CD4-positive, alpha-beta T cell treated with Interleukin-10 for 1 hour (primary cell): ENCODE data around the gene C2orf92.
"Not testable (repeated sequence)": the region's sequence is repeated elsewhere in the genome, so short reads cannot be mapped to it uniquely, and the experiment has no call there.

Experiments
- DNase-seq: peaks from one replicate; pipeline ENCODE4 v3.0.0-alpha.2; 2020

The C2orf92 gene

DNA sequence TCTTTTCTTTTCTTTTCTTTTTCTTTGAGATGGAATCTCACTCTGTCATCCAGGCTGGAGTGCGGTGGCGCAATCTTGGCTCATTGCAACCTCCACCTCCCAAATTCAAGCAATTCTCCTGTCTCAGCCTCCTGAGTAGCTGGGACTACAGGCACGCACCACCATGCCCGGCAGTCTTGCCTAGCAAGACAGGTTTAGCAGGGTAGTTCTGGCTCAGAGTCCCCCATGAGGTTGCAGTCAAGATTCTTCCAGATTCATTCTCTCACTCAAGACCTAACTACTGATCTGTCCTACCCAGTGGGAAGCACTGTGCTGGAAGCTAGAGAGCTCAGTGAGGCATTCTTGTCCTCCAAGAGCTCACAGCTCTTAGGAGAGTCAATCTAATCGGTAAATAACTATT, 26.2 kb downstream of the C2orf92 start:
- no peak for DNase-seq

DNA sequence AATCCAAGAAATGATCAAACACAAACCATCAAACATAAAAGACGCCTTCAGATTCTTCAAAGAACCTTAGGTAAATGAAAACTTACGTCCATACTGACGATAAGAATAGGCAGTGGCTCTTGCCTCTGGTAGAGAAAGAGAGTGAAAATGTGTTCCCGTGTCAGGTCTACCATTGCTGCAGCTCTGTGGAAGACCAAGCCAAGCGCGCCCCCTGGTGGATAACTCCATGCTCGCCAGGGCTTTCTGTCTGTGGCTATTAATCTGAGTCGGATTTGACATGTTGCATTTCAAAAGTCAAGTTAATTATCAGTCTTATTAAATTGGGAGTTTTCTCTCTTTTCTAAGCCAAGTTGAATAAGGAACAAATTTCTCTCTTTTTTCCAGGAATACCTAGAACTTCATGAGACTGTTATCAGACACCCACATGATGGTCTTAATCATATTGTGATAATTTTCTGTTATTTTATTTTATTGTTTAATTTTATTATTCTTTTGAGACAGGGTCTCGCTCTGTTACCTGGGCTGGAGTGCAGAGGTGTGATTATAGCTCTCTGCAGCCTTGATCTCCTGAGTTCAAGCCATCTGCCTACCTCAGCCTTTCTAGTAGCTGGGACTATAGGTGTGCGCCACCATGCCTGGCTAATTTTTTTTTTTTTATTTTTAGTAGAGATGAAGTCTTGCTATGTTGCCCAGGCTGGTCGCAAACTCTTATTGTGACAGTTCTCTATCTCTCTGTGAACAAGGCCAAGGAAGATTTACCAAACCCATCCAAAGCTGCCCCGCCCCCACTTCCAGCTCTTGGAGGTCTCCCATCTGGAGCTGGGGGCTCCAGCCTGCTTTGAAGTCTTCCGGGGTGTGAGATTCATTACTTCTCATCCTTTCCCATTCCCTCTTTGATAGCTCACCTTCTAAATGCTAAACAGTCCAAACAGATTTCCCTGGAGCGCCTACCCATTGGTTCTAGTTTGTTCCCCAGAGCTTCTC, 28.0 kb downstream of the C2orf92 start:
- DNase-seq, result peak; percentile 92

DNA sequence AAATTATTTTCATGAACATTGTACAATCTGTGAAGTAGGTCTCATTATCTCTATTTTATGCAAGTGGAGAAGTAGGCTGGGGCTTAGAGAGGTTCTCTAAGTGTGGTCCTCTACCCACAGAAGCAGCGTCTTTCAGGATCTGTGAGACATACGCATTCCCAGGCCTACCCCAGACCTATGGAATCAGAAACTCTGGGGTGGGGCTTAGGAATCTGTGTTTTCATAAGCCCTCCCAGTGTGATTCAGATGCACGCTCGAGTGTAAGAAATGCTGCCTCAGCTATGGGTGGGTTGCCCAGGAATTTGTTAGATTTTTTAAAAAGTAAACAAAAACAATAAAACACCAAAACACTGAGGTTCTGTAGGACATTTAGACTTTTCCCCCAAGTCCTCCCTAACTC, 29.0 kb downstream of the C2orf92 start:
- no peak for DNase-seq

DNA sequence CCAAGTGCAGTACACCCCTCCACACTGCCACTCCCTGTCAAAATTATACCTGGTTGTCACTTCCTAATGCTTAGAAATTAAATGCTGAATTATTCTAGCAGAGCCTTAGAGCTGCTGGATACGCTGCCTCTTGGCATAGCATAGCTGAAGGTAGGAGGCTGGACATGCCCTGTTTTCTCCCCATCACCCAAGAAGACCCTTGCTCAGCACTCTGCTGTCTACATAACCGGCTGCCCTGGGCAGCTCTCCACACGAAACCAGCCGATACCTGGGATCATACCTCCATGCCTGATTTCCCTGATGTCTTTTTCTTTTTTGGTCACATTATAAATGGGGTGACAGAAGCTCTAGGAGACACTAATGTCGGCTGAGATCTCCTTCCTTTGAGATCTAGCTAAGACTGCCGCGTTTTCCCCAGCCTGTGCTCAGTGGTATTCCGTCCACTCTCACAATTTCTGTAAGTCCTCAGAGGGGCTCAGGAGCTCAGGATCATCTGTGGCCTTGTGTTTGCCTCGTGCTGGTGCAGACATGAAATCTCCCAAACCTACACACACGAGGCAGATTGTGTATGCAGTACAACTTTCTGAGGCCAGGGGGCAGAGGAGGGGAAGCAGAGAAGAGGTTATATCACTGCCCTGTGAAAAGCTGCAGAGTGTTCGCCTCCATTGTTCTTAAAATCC, 30.4 kb downstream of the C2orf92 start:
- peak; percentile 74 for DNase-seq

DNA sequence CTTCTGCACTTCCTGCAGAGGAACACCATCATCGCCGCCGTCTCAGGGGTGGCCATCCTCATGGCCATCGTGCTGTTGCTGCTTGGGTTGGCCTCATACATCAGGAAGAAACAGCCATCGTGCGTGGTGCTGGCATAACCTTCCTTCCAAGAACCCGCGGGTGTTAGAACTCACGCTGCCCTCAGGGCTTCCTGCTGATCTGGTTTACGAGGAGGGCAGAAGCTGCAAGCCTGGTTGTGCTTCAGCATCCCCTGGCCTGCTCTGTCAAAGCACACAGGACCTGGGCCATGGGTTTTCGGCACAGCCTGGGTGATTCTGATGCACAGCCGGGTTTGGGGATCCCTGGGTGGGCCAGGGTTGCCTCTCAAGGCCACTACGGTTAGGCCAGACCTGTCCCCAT, 31.7 kb downstream of the C2orf92 start:
- no peak for DNase-seq

DNA sequence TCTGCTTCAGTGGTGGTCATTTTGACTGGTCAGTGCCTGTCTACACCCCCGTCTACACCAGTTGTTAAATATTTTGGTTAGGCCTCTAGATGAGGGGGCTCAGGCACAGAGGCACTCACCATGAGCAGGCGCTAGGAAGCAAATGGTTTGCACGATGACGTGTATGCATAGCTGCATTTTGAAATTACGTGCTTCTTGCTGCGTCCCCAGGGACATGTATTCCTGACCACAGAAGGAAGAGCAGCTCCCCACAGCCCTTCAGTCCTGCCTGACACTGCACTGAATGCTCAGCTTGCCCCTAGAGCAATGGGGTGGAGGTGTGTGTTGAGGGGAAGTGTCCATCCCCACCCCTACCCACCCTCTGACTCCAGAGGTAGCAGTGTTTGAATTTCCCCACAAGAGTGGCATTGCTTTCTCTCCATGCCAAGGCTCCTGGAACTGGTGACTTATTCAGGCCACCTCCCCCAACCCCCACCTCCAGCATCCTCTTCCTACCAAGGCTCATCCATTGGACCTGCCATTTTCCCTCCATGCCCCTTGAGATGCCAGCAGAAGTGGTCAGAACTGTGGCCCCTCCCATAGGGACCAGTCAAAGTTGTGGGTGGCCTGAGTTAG, 32.4 kb downstream of the C2orf92 start:
- DNase-seq, result no peak

DNA sequence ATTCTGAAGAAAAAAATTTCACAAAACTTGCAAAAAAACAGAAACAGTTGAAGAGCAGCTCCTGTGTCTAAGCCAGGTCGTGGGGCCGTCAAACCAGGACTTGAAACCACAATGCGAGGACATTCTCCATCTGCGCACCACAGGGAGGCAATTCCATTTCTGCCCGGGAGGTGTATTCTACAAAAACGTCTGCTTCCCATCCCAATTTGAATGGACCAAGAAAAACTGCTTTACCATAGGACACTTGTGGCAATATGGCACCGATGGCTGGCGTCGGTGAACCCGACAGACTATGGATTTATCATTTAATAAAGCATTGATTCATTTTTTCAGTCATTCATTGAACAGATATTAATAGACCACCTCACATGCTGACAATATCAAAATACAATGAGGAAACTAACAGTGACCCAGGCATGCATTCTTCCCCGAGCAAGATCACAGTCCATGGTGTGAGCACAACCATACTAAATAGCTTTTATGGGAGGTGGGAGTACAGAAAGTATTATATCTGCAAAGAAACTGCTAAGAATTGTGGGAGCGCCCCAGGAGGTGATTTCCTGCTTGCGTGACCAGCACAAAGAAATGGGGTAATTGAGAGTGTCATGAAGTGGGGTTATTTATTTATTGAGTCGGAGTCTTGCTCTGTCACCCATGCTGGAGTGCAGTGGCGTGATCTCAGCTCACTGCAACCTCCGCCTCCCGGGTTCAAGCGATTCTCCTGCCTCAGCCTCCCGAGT, 33.4 kb downstream of the C2orf92 start:
- DNase-seq, result no peak

DNA sequence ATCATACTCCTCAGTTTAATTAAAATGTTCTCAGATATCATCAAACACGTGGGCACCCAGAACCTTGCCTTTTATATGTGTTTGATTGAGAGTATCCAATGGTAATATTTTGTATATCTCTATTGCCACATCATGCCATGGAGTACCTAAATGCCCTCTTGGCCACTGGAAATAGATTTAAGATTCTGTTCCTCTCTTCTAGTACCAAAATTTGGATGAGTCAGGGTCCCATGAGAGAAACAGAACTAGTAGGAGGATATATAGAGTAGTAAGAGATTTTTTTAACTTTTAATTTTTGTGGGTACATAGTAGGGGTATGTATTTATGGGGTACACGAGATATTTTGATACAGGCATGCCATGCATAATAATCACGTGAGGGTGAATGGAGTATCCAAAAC, 34.2 kb downstream of the C2orf92 start:
- no peak for DNase-seq

DNA sequence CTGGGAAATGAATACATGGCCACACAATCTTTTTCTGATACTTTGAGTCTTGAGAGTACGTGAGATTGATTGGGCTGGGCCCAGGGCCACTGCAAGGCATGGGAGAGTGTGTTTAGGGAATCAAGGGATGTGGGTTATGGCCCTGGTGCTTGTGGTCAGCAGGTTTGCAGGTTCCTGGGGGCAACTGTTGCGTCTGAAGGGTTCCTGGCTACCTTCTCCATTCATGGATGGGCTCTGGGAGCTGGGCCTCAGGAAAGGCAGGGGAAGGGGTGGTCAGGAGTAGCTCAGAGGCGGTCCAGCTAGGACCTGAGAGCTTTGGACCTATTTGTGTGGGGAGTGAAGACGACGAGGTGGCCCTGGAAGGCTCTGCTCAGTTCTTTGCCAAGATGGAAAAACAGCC, 35.5 kb downstream of the C2orf92 start:
- DNase-seq, result no peak

DNA sequence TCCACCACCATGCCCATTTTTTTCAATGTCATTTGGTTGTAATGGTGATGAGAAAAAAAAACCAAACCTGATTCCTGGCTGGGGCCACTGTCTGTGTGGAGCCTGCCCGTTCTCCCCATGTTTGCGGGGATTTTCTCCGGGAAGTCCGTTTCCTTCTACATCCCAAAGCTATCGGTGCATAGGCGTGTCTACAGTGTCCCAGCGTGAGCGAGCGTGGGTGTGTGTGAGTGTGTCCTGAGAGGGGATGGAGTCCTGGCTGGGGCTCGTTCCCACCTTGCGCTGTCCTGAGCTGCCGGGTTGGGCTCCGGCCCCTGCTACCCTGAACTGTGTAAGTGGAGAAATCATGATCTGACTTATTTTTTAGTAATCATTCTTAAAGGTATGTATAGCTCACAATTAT, 36.6 kb downstream of the C2orf92 start:
- DNase-seq, result no peak

DNA sequence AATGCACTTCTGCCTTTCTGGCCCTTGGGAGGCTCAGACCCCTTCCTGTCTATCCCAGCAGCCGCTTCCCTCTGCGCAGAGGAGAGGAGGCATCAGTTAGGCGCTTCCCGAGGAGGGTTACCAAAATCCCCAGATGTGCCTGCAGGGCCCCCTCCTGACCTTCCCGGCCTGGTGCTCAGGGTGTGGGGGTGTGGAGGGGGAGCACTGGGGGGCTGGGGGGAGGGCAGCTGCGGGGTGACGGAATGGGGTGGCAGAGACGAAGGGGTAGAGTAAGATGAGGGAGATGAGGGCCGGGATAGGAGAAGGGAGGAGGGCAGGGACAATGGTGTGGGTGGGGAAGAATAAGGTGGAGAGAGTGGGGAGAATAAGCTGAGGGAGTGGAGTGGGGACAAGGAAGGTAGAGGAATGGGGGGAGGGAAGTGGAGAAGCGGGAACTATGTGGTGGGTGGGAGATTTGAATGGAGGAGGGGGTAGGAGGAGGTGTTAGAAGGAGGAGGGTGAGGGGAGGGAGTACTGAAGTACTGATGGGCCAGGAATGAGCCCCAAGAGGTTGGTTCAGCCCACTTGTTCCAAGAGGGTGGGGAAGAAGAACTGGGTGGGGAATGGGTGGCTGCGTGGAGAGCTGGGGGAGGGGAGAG, 37.3 kb downstream of the C2orf92 start:
- no peak for DNase-seq

DNA sequence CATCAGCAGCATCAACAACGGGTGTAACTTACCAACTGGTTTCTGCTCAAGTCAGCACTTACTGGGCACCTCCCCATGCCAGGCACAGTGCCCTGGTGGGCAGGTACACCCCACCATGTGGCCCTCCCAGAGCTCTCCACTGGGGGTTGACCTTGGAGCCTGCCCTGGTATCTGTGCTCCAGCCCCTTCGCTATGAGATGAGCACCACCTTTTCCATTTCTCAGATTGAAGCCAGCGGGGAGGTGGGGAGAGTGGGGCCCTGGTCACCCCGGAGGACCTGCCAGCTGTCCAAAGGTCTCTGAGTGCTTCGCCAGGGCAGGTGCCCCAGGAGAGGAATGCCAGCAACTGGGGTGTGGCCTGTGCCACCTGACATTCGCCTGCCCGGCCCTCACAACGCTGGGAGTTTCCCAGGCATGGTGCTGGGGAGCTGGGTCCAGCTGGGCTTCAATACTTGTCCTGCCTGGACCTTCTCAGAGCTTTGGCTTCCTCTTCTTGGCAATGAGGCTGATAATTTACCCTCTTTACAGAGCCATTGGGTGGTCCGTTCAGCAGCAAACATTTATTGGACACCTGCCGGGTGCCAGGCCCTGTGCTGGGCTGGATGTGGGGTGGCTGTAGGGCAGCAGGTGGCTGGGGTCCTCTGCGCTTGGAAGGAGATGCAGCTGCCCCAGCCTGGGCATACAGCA, 38.0 kb downstream of the C2orf92 start:
- DNase-seq, result no peak

DNA sequence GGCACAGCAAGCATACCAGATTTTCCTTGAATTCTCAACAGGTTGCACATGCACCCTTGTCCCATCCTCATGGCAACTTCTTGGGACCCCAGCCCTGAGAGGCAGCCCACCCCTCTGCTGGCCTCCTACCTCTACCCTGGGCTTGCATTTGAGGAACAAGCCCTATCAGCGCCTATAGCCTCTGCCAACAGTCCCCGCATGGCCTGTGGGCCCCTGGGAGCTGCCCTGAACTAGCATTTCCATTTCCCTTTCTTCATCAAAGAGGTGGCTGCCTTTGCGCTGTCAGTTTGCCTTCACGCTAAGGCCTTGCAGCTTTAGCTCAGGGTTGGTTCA, 38.5 kb downstream of the C2orf92 start:
- no peak for DNase-seq

DNA sequence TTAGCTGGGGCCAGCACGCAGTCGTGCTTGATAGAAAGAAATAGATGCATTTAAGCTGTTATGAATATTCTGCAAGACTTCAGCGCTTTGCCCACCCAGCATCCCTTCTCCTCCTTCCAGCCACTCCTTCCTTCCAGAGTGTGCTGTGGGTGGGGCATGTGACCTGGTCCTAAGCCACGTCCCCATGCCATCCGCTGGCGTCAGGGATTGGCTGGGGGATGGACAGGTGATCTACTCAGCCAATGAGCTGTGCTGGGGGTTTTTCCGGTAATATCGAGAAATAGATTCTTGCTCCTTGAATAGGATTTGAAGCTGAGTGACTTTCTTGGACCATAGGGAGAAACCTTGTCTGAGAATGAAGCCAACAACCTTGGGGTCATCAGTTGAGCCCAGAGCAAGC, 39.1 kb downstream of the C2orf92 start:
- no peak for DNase-seq

DNA sequence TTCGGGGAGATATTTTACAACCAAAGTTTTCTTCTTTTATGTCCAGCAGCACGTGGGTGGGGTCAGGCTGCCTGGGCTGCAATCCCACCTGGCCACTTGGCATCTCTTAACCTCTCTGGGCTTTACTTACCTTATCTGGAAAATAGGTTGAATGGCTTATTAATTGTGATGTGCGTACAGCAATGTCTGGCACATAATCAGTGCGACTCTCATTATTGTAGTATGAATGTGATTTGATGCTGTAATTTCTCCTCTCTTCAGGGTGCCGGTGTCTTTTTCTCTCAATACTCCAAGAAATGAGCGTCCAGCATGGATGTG, 41.8 kb downstream of the C2orf92 start:
- DNase-seq, result no peak

DNA sequence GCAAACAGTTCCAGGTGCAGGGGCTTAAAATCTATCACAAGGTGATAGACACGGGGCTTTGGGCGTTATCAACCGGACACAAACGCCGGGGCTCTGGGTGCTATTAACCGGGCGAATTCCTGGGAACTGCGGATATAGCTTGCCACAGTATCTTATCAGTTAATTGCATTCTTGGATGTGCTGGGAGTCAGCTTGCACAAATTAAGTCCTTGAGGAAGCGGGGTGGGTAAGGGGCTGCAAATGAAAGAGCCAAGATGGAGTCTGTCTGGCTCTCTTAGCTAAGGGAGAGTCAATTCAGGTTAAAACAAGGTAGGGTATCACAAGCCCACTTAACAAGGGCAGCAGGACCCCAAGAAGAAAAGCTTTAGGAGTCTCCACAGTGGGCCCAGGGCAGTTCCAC, 42.7 kb downstream of the C2orf92 start:
- not testable (repeated sequence) for DNase-seq

DNA sequence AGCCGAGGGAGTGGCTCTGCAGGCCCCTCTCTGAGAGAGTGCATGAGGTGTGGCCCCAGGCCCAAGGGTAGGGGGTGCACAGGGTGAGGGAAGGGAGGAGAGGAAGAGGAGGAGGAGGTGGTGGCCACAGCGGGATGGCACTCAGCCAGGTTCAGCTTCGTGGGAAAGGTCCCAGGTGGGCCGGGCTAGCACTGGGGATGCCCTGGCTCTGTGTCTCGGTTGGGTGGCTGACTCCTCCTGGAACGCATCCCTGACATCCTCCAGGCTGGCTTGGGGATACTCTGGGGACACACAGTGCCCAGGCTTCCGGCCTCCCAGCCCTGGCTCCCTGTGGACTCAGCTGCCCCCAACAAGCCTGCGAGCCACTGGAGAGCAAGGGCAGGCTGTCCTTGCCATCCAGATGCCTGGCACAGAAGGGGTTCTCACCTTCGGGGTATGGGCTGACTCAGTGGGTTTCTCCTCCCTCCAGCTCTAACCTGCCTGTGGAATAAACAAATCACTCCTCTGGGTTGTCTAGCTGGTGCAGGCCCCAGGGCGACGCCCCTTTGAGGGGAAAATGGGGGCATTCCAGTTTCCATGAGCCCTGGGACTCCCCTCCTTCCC, 43.3 kb downstream of the C2orf92 start:
- peak; percentile 34 for DNase-seq

DNA sequence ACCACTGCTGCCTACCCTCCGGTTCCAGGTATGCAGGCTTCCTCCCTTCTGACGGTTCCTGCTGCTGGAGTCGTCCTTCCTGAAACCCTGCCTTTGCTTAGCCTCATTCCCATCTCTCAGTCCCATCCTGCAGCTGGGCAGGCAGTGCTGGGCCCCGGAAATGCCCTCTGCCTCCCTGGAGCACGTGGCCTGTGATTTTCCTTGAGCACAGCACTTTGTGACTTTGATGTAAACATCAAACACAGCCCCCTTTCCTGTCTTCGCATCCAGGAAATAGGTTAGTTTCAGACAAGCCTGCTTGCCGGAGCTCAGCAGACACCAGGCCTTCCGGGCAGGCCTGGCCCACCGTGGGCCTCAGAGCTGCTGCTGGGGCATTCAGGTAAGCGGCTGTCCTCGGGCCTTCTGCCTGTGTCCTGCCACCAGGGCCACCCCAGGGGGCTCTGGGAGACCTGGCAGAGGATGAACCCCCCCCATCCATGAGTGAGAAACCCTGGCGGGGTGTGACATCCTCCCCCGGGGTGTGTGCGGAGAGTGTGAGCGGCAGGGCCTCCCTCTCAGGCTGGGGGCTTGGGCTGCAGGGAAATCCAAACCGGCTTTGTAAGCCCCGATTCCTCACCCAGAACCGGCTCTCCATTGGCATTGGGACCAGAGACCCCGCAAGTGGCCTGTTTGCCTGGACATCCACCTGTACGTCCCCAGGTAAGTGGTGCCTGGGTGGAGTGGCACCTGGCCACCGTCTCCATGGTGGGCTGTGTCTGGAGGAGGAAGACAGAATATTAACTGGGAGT, 44.0 kb downstream of the C2orf92 start, which contains the start of gene ZAP70:
Gene ZAP70 (plus strand): TSS at position 281 of the 788 bp plus-strand sequence. CDS start 10,461 bp downstream, outside the sequence.
- peak; percentile 78 for DNase-seq

DNA sequence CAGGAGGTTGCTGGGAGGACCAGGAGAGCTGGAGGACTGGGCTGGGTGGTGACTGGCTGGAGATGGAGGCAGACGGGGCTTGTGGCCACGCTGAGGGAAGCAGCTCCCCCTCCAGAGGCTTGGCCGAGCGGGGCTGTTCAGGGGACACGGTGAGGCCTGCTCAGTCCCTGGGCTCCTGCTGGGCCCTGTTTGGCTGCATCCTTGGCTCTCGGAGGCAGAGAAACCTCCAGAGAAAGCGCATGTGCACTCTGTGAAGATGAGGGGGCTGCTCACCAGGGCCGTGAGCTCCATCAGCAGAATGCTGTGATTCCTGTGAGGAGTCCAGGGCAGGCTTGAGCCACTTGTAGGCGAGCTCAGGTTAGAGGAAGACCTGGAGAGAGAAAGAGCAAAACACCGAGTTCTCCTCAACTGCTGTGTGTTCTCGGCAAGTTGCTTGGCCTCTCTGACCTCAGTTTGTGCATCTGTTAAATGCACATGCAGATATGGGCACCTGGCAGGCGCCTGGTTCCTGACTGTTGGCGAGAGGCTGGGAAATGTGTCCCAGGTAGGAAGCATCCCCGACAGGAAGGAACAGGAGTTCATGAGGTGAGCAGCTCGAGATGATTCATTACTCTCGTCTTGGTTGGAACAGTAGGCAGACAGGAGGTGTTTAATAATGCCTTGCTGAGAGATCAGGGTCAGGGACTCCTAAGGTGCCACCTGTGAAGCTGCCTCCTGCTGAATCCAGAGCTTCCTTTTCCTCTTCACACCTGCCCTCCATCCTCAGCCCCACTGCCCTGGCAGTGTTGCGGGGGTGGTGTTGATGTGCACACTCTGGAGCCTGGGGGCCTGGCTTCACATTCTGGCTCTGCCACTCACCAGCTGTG, 44.8 kb downstream of the C2orf92 start:
- DNase-seq, result no peak
